WTC11 (cell line): ENCODE measurements around the gene AP1G2. TPM values are rescaled to one million over a fixed set of nuclear protein-coding genes. Genes with fewer than 3 reads are reported as not detected.

ENCODE experiments used
- ATAC-seq: fragments of 200-7000 bp; cut with Tn5 transposase; 2 replicates; pipeline ENCODE4 v1.10.0; 2021; ENCODE audit warnings: mild to moderate bottlenecking, moderate library complexity
- CTCF ChIA-PET: fragments of 300-600 bp; sonication (Branson Sonifier 250); formaldehyde crosslinking; loops from one replicate; lab custom pipeline; 2021; ENCODE audit warnings: antibody characterized with exemption; lab: Charles Lee
- POLR2A ChIA-PET: fragments of 350-600 bp; sonication (Branson Sonifier 250); formaldehyde crosslinking; loops from one replicate; lab custom pipeline; 2021; ENCODE audit warnings: antibody characterized with exemption; lab: Charles Lee
- DNase-seq: peaks from one replicate; pipeline ENCODE4 v3.0.0; 2021; ENCODE audit warnings: low spot score
- H3K27ac Mint-ChIP-seq: 2 replicates; pipeline ENCODE4 v1.8.0; 2021; ENCODE audit warnings: mixed read lengths
- H3K27me3 Mint-ChIP-seq: 2 replicates; pipeline ENCODE4 v1.8.0; 2021; ENCODE audit warnings: low read depth, mild to moderate bottlenecking, moderate library complexity, mixed read lengths
- H3K36me3 Mint-ChIP-seq: 2 replicates; pipeline ENCODE4 v1.8.0; 2021; ENCODE audit warnings: mixed read lengths
- H3K4me1 Mint-ChIP-seq: 2 replicates; pipeline ENCODE4 v1.8.0; 2022; ENCODE audit warnings: mixed read lengths
- H3K4me3 Mint-ChIP-seq: 2 replicates; pipeline ENCODE4 v1.8.0; 2021; ENCODE audit warnings: mild to moderate bottlenecking, moderate library complexity, mixed read lengths
- H3K9me3 Mint-ChIP-seq: 2 replicates; pipeline ENCODE4 v1.8.0; 2021; ENCODE audit warnings: mixed read lengths
- CREB1 ChIP-seq: sonication (generic); formaldehyde crosslinking; IDR thresholded peaks from 2 replicates; pipeline ENCODE4 v1.8.0; 2023; ENCODE audit warnings: mild to moderate bottlenecking, missing genetic modification reagents
- FOXJ3 ChIP-seq: sonication (generic); formaldehyde crosslinking; IDR thresholded peaks from 2 replicates; pipeline ENCODE4 v1.9.0; 2021; ENCODE audit warnings: missing genetic modification reagents, mild to moderate bottlenecking, borderline replicate concordance
- IRF2 ChIP-seq: sonication (generic); formaldehyde crosslinking; IDR thresholded peaks from 2 replicates; pipeline ENCODE4 v1.8.0; 2022; ENCODE audit warnings: low read depth, missing genetic modification reagents, borderline replicate concordance
- JUN ChIP-seq: sonication (generic); formaldehyde crosslinking; IDR thresholded peaks from 2 replicates; pipeline ENCODE4 v1.8.0; 2023; ENCODE audit warnings: mild to moderate bottlenecking, missing genetic modification reagents
- NR2C2 ChIP-seq: sonication (generic); formaldehyde crosslinking; IDR thresholded peaks from 2 replicates; pipeline ENCODE4 v1.8.0; 2022; ENCODE audit warnings: mild to moderate bottlenecking, missing genetic modification reagents
- NR3C1 ChIP-seq: sonication (generic); formaldehyde crosslinking; conservative IDR thresholded peaks from 2 replicates; pipeline ENCODE4 v1.8.1; 2023; ENCODE audit warnings: low read depth, mild to moderate bottlenecking, missing genetic modification reagents
- RELA ChIP-seq: sonication (generic); formaldehyde crosslinking; IDR thresholded peaks from 2 replicates; pipeline ENCODE4 v1.8.1; 2022; ENCODE audit warnings: missing genetic modification reagents, mild to moderate bottlenecking, borderline replicate concordance
- SOX15 ChIP-seq: fragments of 250-450 bp; sonication (Bioruptor Pico); IDR thresholded peaks from 2 replicates; pipeline ENCODE4 v1.9.0; 2021; ENCODE audit warnings: mild to moderate bottlenecking
- TEAD1 ChIP-seq: sonication (generic); formaldehyde crosslinking; IDR thresholded peaks from 2 replicates; pipeline ENCODE4 v1.8.0; 2022; ENCODE audit warnings: mild to moderate bottlenecking, missing genetic modification reagents
- ZBTB21 ChIP-seq: sonication (generic); formaldehyde crosslinking; IDR thresholded peaks from 2 replicates; pipeline ENCODE4 v1.8.1; 2023; ENCODE audit warnings: mild to moderate bottlenecking, missing genetic modification reagents, borderline replicate concordance
- ZNF219 ChIP-seq: sonication (generic); formaldehyde crosslinking; IDR thresholded peaks from 2 replicates; pipeline ENCODE4 v1.8.0; 2023; ENCODE audit warnings: missing genetic modification reagents, mild to moderate bottlenecking, borderline replicate concordance
- ZNF263 ChIP-seq: sonication (generic); formaldehyde crosslinking; IDR thresholded peaks from 2 replicates; pipeline ENCODE4 v1.8.1; 2022; ENCODE audit warnings: low read depth, mild to moderate bottlenecking, moderate library complexity, missing genetic modification reagents
- ZNF416 ChIP-seq: fragments of 250-450 bp; sonication (Bioruptor Pico); IDR thresholded peaks from 2 replicates; pipeline ENCODE4 v1.9.0; 2021; ENCODE audit warnings: mild to moderate bottlenecking, inconsistent platforms
- total RNA-seq: library from RNA; stranded (reverse); gene quantifications from 3 replicates; pipeline ENCODE4 v1.2.3, GENCODE V29; 2021
- TF ChIP-seq, protein P1 (sequence below): sonication (generic); formaldehyde crosslinking; IDR thresholded peaks from 2 replicates; pipeline ENCODE4 v1.8.1; 2023; ENCODE audit warnings: mild to moderate bottlenecking, missing genetic modification reagents, moderate library complexity
- TF ChIP-seq, protein P2 (sequence below): sonication (generic); formaldehyde crosslinking; IDR thresholded peaks from 2 replicates; pipeline ENCODE4 v1.8.0; 2023; ENCODE audit warnings: mild to moderate bottlenecking, missing genetic modification reagents
- TF ChIP-seq, protein P3 (sequence below): sonication (generic); formaldehyde crosslinking; IDR thresholded peaks from 2 replicates; pipeline ENCODE4 v1.8.1; 2022; ENCODE audit warnings: low read depth, mild to moderate bottlenecking, moderate library complexity, missing genetic modification reagents, borderline replicate concordance
- TF ChIP-seq, protein P4 (sequence below): sonication (generic); formaldehyde crosslinking; IDR thresholded peaks from 2 replicates; pipeline ENCODE4 v1.8.1; 2022; ENCODE audit warnings: mild to moderate bottlenecking, missing genetic modification reagents, moderate library complexity, borderline replicate concordance
- TF ChIP-seq, protein P5 (sequence below): sonication (generic); formaldehyde crosslinking; IDR thresholded peaks from 2 replicates; pipeline ENCODE4 v1.8.1; 2022; ENCODE audit warnings: low read depth, missing genetic modification reagents, borderline replicate concordance
- TF ChIP-seq, protein P6 (sequence below): fragments of 250-450 bp; sonication (Bioruptor Pico); IDR thresholded peaks from 2 replicates; pipeline ENCODE4 v1.9.0; 2021; ENCODE audit warnings: mild to moderate bottlenecking, borderline replicate concordance
- TF ChIP-seq, protein P7 (sequence below): sonication (generic); formaldehyde crosslinking; conservative IDR thresholded peaks from 2 replicates; pipeline ENCODE4 v1.8.1; 2022; ENCODE audit warnings: mild to moderate bottlenecking, missing genetic modification reagents

The AP1G2 gene
- total RNA-seq, 1 experiment from 2014 or later = 122 TPM

DNA sequence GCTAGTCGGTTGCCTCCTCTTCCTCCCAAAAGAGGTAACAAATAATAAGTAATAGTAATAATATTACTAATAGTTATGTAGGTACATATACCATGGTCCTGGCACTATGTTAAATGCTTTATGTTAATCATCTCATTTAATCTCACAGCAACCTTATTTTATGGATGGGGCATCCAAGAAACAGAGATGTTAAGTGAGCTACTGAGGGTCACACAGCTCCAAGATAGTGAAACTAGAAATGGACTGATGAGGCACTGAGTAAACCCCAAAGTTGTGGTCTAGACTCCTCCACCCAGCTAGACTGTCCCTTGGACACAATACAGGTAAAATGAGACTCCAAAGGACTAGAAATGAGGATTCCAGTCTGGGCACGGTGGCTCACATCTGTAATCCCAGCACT, 31.1 kb downstream of the AP1G2 start (continued):
- no peak for TF ChIP-seq IRF2 (CRISPR knock-in tag)
- no peak for TF ChIP-seq CREB1 (CRISPR knock-in tag)
- TF ChIP-seq, protein P1, sequence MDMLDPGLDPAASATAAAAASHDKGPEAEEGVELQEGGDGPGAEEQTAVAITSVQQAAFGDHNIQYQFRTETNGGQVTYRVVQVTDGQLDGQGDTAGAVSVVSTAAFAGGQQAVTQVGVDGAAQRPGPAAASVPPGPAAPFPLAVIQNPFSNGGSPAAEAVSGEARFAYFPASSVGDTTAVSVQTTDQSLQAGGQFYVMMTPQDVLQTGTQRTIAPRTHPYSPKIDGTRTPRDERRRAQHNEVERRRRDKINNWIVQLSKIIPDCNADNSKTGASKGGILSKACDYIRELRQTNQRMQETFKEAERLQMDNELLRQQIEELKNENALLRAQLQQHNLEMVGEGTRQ (CRISPR knock-in tag) = no peak
- TF ChIP-seq FOXJ3 (CRISPR knock-in tag) = no peak
- no peak for TF ChIP-seq JUN (CRISPR knock-in tag)
- no peak for TF ChIP-seq ZBTB21
- TF ChIP-seq, protein P2, sequence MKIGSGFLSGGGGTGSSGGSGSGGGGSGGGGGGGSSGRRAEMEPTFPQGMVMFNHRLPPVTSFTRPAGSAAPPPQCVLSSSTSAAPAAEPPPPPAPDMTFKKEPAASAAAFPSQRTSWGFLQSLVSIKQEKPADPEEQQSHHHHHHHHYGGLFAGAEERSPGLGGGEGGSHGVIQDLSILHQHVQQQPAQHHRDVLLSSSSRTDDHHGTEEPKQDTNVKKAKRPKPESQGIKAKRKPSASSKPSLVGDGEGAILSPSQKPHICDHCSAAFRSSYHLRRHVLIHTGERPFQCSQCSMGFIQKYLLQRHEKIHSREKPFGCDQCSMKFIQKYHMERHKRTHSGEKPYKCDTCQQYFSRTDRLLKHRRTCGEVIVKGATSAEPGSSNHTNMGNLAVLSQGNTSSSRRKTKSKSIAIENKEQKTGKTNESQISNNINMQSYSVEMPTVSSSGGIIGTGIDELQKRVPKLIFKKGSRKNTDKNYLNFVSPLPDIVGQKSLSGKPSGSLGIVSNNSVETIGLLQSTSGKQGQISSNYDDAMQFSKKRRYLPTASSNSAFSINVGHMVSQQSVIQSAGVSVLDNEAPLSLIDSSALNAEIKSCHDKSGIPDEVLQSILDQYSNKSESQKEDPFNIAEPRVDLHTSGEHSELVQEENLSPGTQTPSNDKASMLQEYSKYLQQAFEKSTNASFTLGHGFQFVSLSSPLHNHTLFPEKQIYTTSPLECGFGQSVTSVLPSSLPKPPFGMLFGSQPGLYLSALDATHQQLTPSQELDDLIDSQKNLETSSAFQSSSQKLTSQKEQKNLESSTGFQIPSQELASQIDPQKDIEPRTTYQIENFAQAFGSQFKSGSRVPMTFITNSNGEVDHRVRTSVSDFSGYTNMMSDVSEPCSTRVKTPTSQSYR (CRISPR knock-in tag) = no peak
- TF ChIP-seq, protein P3, sequence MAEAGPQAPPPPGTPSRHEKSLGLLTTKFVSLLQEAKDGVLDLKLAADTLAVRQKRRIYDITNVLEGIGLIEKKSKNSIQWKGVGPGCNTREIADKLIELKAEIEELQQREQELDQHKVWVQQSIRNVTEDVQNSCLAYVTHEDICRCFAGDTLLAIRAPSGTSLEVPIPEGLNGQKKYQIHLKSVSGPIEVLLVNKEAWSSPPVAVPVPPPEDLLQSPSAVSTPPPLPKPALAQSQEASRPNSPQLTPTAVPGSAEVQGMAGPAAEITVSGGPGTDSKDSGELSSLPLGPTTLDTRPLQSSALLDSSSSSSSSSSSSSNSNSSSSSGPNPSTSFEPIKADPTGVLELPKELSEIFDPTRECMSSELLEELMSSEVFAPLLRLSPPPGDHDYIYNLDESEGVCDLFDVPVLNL (CRISPR knock-in tag) = no peak
- no peak for TF ChIP-seq ZNF416 (CRISPR knock-in tag)
- TF ChIP-seq ZNF263 (CRISPR knock-in tag) = no peak
- TF ChIP-seq, protein P4, sequence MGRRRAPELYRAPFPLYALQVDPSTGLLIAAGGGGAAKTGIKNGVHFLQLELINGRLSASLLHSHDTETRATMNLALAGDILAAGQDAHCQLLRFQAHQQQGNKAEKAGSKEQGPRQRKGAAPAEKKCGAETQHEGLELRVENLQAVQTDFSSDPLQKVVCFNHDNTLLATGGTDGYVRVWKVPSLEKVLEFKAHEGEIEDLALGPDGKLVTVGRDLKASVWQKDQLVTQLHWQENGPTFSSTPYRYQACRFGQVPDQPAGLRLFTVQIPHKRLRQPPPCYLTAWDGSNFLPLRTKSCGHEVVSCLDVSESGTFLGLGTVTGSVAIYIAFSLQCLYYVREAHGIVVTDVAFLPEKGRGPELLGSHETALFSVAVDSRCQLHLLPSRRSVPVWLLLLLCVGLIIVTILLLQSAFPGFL (CRISPR knock-in tag) = no peak

DNA sequence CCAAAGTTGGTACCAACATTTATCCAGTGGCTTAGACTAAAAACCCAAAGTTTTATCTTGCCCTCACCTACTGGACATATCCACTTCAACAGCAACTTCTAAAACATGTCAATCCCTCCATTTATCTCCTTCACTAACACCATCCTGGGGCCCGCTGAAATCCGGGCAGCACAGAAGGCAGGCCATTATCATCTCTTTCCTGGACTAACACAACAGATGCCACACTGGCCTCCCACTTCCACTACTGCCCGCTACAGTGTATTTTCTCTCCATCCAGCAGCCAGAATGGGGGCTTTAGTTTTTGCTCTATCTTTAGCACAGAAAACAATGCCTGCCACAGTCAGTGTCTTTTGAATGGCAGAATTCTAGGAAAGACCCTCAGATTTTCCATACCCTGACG, 31.6 kb downstream of the AP1G2 start:
- no peak for DNase-seq
- POLR2A ChIA-PET = interaction anchor here (2.8 to 5.5 kb wide), 6 partner anchors 7 to 52 kb away, joined by 14 to 102 read pairs (median 61); partner anchors contain the start of genes THTPA and ZFHX2
- H3K27ac Mint-ChIP-seq = peak overlapping the region; percentile 59
- TF ChIP-seq CREB1 (CRISPR knock-in tag) (no peak), ZBTB21 (no peak), SOX15 (CRISPR knock-in tag) (no peak), NR2C2 (CRISPR knock-in tag) (no peak), NR3C1 (CRISPR knock-in tag) (no peak), ZNF219 (CRISPR knock-in tag) (no peak), TEAD1 (CRISPR knock-in tag) (no peak), RELA (CRISPR knock-in tag) (no peak)
- TF ChIP-seq, protein P5, sequence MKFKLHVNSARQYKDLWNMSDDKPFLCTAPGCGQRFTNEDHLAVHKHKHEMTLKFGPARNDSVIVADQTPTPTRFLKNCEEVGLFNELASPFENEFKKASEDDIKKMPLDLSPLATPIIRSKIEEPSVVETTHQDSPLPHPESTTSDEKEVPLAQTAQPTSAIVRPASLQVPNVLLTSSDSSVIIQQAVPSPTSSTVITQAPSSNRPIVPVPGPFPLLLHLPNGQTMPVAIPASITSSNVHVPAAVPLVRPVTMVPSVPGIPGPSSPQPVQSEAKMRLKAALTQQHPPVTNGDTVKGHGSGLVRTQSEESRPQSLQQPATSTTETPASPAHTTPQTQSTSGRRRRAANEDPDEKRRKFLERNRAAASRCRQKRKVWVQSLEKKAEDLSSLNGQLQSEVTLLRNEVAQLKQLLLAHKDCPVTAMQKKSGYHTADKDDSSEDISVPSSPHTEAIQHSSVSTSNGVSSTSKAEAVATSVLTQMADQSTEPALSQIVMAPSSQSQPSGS = no peak
- TF ChIP-seq, protein P6, sequence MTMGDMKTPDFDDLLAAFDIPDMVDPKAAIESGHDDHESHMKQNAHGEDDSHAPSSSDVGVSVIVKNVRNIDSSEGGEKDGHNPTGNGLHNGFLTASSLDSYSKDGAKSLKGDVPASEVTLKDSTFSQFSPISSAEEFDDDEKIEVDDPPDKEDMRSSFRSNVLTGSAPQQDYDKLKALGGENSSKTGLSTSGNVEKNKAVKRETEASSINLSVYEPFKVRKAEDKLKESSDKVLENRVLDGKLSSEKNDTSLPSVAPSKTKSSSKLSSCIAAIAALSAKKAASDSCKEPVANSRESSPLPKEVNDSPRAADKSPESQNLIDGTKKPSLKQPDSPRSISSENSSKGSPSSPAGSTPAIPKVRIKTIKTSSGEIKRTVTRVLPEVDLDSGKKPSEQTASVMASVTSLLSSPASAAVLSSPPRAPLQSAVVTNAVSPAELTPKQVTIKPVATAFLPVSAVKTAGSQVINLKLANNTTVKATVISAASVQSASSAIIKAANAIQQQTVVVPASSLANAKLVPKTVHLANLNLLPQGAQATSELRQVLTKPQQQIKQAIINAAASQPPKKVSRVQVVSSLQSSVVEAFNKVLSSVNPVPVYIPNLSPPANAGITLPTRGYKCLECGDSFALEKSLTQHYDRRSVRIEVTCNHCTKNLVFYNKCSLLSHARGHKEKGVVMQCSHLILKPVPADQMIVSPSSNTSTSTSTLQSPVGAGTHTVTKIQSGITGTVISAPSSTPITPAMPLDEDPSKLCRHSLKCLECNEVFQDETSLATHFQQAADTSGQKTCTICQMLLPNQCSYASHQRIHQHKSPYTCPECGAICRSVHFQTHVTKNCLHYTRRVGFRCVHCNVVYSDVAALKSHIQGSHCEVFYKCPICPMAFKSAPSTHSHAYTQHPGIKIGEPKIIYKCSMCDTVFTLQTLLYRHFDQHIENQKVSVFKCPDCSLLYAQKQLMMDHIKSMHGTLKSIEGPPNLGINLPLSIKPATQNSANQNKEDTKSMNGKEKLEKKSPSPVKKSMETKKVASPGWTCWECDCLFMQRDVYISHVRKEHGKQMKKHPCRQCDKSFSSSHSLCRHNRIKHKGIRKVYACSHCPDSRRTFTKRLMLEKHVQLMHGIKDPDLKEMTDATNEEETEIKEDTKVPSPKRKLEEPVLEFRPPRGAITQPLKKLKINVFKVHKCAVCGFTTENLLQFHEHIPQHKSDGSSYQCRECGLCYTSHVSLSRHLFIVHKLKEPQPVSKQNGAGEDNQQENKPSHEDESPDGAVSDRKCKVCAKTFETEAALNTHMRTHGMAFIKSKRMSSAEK (CRISPR knock-in tag) = no peak
- TF ChIP-seq, protein P7, sequence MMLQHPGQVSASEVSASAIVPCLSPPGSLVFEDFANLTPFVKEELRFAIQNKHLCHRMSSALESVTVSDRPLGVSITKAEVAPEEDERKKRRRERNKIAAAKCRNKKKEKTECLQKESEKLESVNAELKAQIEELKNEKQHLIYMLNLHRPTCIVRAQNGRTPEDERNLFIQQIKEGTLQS = no peak
- TF ChIP-seq, all 79 proteins: peak for 0
- no peak for ATAC-seq
- no peak overlapping the region for H3K4me3 Mint-ChIP-seq
- H3K27me3 Mint-ChIP-seq = no peaks in the 10 kb centered on the region; the same call in 1 of the 2 replicates
- peaks cover 39% of the 10 kb centered on the region for H3K36me3 Mint-ChIP-seq
- peaks cover 51% of the 10 kb centered on the region for H3K4me1 Mint-ChIP-seq
- H3K9me3 Mint-ChIP-seq = no peaks in the 10 kb centered on the region
- CTCF ChIA-PET = interaction anchor here (1.5 to 7.1 kb wide), 6 partner anchors 8 to 93 kb away, joined by 3 to 181 read pairs (median 19); no protein-coding TSS in a partner anchor
